K562 (cell line): ENCODE measurements around the gene RECK. TPM values are rescaled to one million over a fixed set of nuclear protein-coding genes. Genes with fewer than 3 reads are reported as not detected.

Source experiments
- ATF1 ChIP-seq, 2 experiments: fragments of 450-650 bp in 1 of 2; IDR thresholded peaks; 2 replicates each; pipeline ENCODE4 v1.6.1; 2016; ENCODE audit warnings: missing compliant biosample characterization in 1 of 2, missing genetic modification characterization in 1 of 2
- ATF7 ChIP-seq: fragments of 450-650 bp; IDR thresholded peaks from 2 replicates; pipeline ENCODE4 v1.7.1; 2014; ENCODE audit warnings: mild to moderate bottlenecking, moderate library complexity
- BRCA1 ChIP-seq, 2 experiments: fragments of 450-650 bp in 1 of 2; sonication (generic) in 1 of 2; formaldehyde crosslinking in 1 of 2; IDR thresholded peaks; 2 replicates each; pipeline versions ENCODE4 v1.5.0 to v1.6.1; 2017 to 2020; ENCODE audit warnings: mild to moderate bottlenecking in 1 of 2, missing genetic modification reagents in 1 of 2
- CBX5 ChIP-seq: IDR thresholded peaks from 2 replicates; pipeline ENCODE4 v1.6.1; 2014; ENCODE audit warnings: low read depth, borderline replicate concordance
- CLOCK ChIP-seq: fragments of 250-450 bp; sonication (Bioruptor Pico); IDR thresholded peaks from 2 replicates; pipeline ENCODE4 v1.4.0; 2020; ENCODE audit warnings: mild to moderate bottlenecking, moderate library complexity, borderline replicate concordance
- CREB3 ChIP-seq: fragments of 450-650 bp; conservative IDR thresholded peaks from 2 replicates; pipeline ENCODE4 v1.6.1; 2016; ENCODE audit warnings: missing genetic modification characterization, low read depth, mild to moderate bottlenecking, missing compliant biosample characterization, moderate library complexity
- EP300 ChIP-seq: IDR thresholded peaks from 2 replicates; pipeline ENCODE4 v1.6.1; 2012; ENCODE audit warnings: low read length, improper control_type of control experiment
- FOSL1 ChIP-seq: fragments of 200-800 bp; sonication (Bioruptor generic); conservative IDR thresholded peaks from 2 replicates; pipeline ENCODE4 v1.6.1; 2016; ENCODE audit warnings: missing genetic modification characterization, missing compliant biosample characterization
- FOXA3 ChIP-seq, 2 experiments: fragments of 450-650 bp in 1 of 2; sonication (generic) in 1 of 2; formaldehyde crosslinking; IDR thresholded peaks in 1 of 2; conservative IDR thresholded peaks in 1 of 2; 2 replicates each; pipeline versions ENCODE4 v1.4.0 to v1.8.0; 2020 to 2022; ENCODE audit warnings: mild to moderate bottlenecking in 2 of 2, missing genetic modification reagents in 1 of 2
- MAFF ChIP-seq: IDR thresholded peaks from 2 replicates; pipeline ENCODE4 v1.6.1; 2012; ENCODE audit warnings: low read length, improper control_type of control experiment
- NFIC ChIP-seq: fragments of 450-650 bp; IDR thresholded peaks from 2 replicates; pipeline ENCODE4 v1.6.1; 2017; ENCODE audit warnings: mild to moderate bottlenecking, inconsistent platforms
- RBM17 ChIP-seq: fragments of 200-400 bp; formaldehyde crosslinking; IDR thresholded peaks from 2 replicates; pipeline ENCODE4 v1.6.1; 2017; ENCODE audit warnings: low read depth, mild to moderate bottlenecking, low read length, borderline replicate concordance
- RCOR1 ChIP-seq, 2 experiments: IDR thresholded peaks; 2 replicates each; pipeline ENCODE4 v1.6.1; 2012; ENCODE audit warnings: low read depth in 2 of 2, low read length in 2 of 2, borderline replicate concordance in 1 of 2, improper control_type of control experiment in 1 of 2
- SMAD3 ChIP-seq: fragments of 450-650 bp; formaldehyde crosslinking; conservative IDR thresholded peaks from 2 replicates; pipeline ENCODE4 v1.4.0; 2020; ENCODE audit warnings: mild to moderate bottlenecking
- SOX6 ChIP-seq: fragments of 450-650 bp; IDR thresholded peaks from 2 replicates; pipeline ENCODE4 v1.6.1; 2014; ENCODE audit warnings: mild to moderate bottlenecking
- SREBF2 ChIP-seq: sonication (generic); formaldehyde crosslinking; IDR thresholded peaks from 2 replicates; pipeline ENCODE4 v1.4.0; 2020; ENCODE audit warnings: mild to moderate bottlenecking, missing genetic modification reagents
- TAF7 ChIP-seq: fragments of 450-650 bp; IDR thresholded peaks from 2 replicates; pipeline ENCODE4 v1.6.1; 2016; ENCODE audit warnings: missing genetic modification characterization, missing compliant biosample characterization
- VEZF1 ChIP-seq: fragments of 200-800 bp; sonication (Bioruptor generic); IDR thresholded peaks from 2 replicates; pipeline ENCODE4 v1.6.1; 2017; ENCODE audit warnings: missing genetic modification characterization, missing compliant biosample characterization
- ZC3H8 ChIP-seq: fragments of 450-650 bp; IDR thresholded peaks from 2 replicates; pipeline ENCODE4 v1.6.1; 2017
- ZFP30 ChIP-seq: fragments of 250-450 bp; sonication (Bioruptor Pico); IDR thresholded peaks from 2 replicates; pipeline ENCODE4 v1.8.0; 2022; ENCODE audit warnings: moderate library complexity, mild to moderate bottlenecking, inconsistent platforms, borderline replicate concordance
- ZNF347 ChIP-seq: fragments of 450-650 bp; formaldehyde crosslinking; IDR thresholded peaks from 2 replicates; pipeline ENCODE4 v1.4.0; 2020; ENCODE audit warnings: low read depth, mild to moderate bottlenecking, moderate library complexity
- ZNF561 ChIP-seq: fragments of 450-650 bp; formaldehyde crosslinking; conservative IDR thresholded peaks from 2 replicates; pipeline ENCODE4 v1.4.0; 2020; ENCODE audit warnings: mild to moderate bottlenecking, moderate library complexity
- ZNF584 ChIP-seq: fragments of 200-800 bp; sonication (Bioruptor generic); IDR thresholded peaks from 2 replicates; pipeline ENCODE4 v1.6.1; 2016; ENCODE audit warnings: low read depth, mild to moderate bottlenecking, missing genetic modification characterization, missing compliant biosample characterization
- ZNF589 ChIP-seq: fragments of 200-800 bp; sonication (Bioruptor generic); IDR thresholded peaks from 2 replicates; pipeline ENCODE4 v1.6.1; 2016; ENCODE audit warnings: low read depth, missing genetic modification characterization, missing compliant biosample characterization
- polyA plus RNA-seq, 8 experiments: library from polyadenylated mRNA; depleted of rRNA in 4 of 8; stranded (reverse) in 5 of 8; unstranded in 3 of 8; fragments of >200 nt; fragmentation: Nextera tagmentation in 2 of 8; fragmentation: Illumina TruSeq in 1 of 8; extraction: Ambion mirVana in 2 of 8; extraction: Trizol in 1 of 8; gene quantifications; 2 replicates each; pipeline versions ENCODE4 v1.2.1 to v1.2.3, GENCODE V29; 2011 to 2014; ENCODE audit warnings: inconsistent platforms in 1 of 8, missing spikeins in 1 of 8
- total RNA-seq, 7 experiments: library from RNA; depleted of rRNA in 6 of 7; stranded (reverse); fragments of >200 nt in 6 of 7; fragmentation: Illumina TruSeq in 2 of 7; extraction: Trizol in 2 of 7; gene quantifications; 2 replicates each; pipeline versions ENCODE4 v1.2.1 to v1.2.3, GENCODE V29; 2011 to 2021; ENCODE audit warnings: low replicate concordance in 1 of 7

RECK gene
- total and polyA plus RNA-seq, 9 of the 15 experiments (the other 6 are each of a cell fraction or from before 2014, with no cell fraction given), result 0.04 to 0.36 (median 0.16) TPM

- no peak for TF ChIP-seq CLOCK (CRISPR knock-in tag)
- TF ChIP-seq ZNF347 (CRISPR knock-in tag), result no peak
- TF ChIP-seq ZNF589, result no peak
- TF ChIP-seq ZFP30 (CRISPR knock-in tag), result no peak
- no peak for TF ChIP-seq ATF7
- peak; percentile 92 for TF ChIP-seq FOSL1 (tag)
- no peak for TF ChIP-seq FOXA3 (CRISPR knock-in tag; conservative IDR thresholded peaks at IDR 0.05 in 1 of 2, IDR thresholded peaks at IDR 0.05 in 1 of 2)
- TF ChIP-seq CREB3, result no peak
- TF ChIP-seq RBM17, result no peak
- peak; percentile 21; the same call in 1 of the 2 replicates for TF ChIP-seq NFIC
- peak; percentile 57 for TF ChIP-seq SOX6
- TF ChIP-seq MAFF, result no peak
- TF ChIP-seq RCOR1 (IDR thresholded peaks at IDR 0.05; ENCODE audit: borderline replicate concordance in 1 of 2, low read depth in 2 of 2, low read length in 2 of 2), result peak in 1 of 2 experiments; percentile 91; a peak in 2 of 4 replicates
- TF ChIP-seq ZC3H8, result no peak
- no peak for TF ChIP-seq SMAD3
- no peak for TF ChIP-seq TAF7 (tag)
- TF ChIP-seq SREBF2 (CRISPR knock-in tag), result no peak
- TF ChIP-seq VEZF1 (CRISPR knock-in tag), result 0 out of 2 replicates have a peak, but pooled peaks have one; percentile 10
- TF ChIP-seq CBX5, result no peak
- no peak for TF ChIP-seq ATF1 (CRISPR knock-in tag; IDR thresholded peaks at IDR 0.05)
- TF ChIP-seq ATF1 (tag; IDR thresholded peaks at IDR 0.05), result no peak
- no peak for TF ChIP-seq BRCA1 (IDR thresholded peaks at IDR 0.05)
- TF ChIP-seq BRCA1 (CRISPR knock-in tag; IDR thresholded peaks at IDR 0.05), result no peak
- TF ChIP-seq ZNF584, result no peak
- 0 out of 2 replicates have a peak, but pooled peaks have one; percentile 9 for TF ChIP-seq EP300
- TF ChIP-seq ZNF561 (CRISPR knock-in tag), result no peak
Observed at GRCh38 chr9:36101916-36102741, 65.4 kb downstream of the RECK start (continued).
